ENCODE data around the gene LHX5.

DNA sequence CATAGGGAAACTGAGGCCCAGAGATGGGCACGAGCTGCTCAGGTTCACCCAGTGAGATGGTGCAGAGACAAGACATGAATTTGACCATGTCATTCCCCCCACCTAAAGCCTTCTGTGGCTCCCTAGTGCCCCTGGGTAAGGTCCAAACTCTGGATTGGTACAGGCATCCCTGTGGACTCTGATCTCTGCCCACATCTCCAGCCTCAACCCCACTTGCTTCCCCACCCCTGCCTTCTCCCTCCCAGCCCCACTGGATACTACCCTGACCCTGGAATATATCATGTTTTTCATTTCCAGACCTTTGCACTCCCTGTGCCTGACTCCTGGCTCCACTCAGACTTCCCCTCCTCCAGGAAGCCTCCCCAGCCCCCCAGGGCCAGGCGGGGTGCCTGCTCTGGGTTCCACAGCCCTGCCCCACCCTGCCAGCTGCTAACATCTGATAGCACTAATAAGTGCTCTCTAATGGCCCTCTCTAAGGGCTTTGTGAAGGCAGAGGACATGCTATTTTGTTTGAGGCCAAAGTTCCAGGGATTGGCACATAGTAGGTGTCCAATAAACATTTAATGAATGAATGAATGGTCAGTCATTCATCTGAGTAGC is 50.6 kb downstream of the LHX5 start:
- TF ChIP-seq, protein P1, sequence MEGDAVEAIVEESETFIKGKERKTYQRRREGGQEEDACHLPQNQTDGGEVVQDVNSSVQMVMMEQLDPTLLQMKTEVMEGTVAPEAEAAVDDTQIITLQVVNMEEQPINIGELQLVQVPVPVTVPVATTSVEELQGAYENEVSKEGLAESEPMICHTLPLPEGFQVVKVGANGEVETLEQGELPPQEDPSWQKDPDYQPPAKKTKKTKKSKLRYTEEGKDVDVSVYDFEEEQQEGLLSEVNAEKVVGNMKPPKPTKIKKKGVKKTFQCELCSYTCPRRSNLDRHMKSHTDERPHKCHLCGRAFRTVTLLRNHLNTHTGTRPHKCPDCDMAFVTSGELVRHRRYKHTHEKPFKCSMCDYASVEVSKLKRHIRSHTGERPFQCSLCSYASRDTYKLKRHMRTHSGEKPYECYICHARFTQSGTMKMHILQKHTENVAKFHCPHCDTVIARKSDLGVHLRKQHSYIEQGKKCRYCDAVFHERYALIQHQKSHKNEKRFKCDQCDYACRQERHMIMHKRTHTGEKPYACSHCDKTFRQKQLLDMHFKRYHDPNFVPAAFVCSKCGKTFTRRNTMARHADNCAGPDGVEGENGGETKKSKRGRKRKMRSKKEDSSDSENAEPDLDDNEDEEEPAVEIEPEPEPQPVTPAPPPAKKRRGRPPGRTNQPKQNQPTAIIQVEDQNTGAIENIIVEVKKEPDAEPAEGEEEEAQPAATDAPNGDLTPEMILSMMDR (IDR thresholded peaks at IDR 0.05), result no peak
- no peak for TF ChIP-seq POLR2A (IDR thresholded peaks at IDR 0.05)

All from esophagus squamous epithelium (tissue), 4 donors.